ENCODE data around the gene TCF25.

DNA sequence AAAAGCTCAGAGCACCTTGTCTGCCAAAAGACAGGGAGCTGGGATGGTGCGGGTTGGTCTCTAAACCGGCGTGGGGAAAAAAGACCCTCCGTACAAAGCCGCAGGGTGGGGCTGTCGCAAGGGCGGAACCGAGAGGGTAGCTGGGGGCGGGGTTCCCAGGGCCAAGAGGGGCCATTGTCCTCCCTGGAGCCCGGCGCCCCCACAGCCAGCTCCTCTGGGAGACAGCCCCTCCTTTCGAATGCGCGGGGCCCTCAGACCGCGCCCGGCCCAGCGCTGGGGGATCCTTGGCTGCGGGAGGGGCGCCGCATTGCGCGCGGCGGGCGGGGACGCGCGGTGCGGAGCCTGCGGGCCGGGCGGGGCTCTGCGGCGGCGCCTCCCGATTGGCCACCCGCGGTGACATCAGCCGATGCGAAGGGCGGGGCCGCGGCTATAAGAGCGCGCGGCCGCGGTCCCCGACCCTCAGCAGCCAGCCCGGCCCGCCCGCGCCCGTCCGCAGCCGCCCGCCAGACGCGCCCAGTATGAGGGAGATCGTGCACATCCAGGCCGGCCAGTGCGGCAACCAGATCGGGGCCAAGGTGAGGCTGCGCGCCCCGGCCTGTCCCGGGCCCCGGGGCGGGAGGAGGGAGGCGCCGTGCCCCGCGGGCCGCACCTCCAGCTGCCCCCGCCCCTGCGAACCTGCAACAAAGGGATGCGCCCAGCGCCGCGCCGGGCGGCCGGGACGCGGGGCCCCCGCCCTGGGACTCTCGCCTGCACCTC is 49.7 kb downstream of the TCF25 start, which contains the start of gene TUBB3:
- TF ChIP-seq, protein P1, sequence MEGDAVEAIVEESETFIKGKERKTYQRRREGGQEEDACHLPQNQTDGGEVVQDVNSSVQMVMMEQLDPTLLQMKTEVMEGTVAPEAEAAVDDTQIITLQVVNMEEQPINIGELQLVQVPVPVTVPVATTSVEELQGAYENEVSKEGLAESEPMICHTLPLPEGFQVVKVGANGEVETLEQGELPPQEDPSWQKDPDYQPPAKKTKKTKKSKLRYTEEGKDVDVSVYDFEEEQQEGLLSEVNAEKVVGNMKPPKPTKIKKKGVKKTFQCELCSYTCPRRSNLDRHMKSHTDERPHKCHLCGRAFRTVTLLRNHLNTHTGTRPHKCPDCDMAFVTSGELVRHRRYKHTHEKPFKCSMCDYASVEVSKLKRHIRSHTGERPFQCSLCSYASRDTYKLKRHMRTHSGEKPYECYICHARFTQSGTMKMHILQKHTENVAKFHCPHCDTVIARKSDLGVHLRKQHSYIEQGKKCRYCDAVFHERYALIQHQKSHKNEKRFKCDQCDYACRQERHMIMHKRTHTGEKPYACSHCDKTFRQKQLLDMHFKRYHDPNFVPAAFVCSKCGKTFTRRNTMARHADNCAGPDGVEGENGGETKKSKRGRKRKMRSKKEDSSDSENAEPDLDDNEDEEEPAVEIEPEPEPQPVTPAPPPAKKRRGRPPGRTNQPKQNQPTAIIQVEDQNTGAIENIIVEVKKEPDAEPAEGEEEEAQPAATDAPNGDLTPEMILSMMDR (IDR thresholded peaks at IDR 0.05), result no peak
- no peak for TF ChIP-seq POLR2A (IDR thresholded peaks at IDR 0.05)
